Upper lobe of right lung (tissue), 1 donor: ENCODE measurements around the gene PRKG1. TPM values are rescaled to one million over a fixed set of nuclear protein-coding genes. Genes with fewer than 3 reads are reported as not detected.

ENCODE experiments used
- ATAC-seq: fragments of 200-7000 bp; cut with Tn5 transposase; one replicate; pipeline ENCODE4 v1.9.1; 2020; ENCODE audit warnings: mild to moderate bottlenecking, moderate library complexity
- DNase-seq: peaks from one replicate; pipeline ENCODE4 v3.0.0-alpha.2; 2020
- H3K27ac ChIP-seq: fragments of 200-600 bp; one replicate; pipeline ENCODE4 v1.8.0; 2022
- H3K27me3 ChIP-seq: fragments of 200-600 bp; one replicate; pipeline ENCODE4 v1.8.0; 2022; ENCODE audit warnings: mild to moderate bottlenecking
- H3K36me3 ChIP-seq: fragments of 200-600 bp; one replicate; pipeline ENCODE4 v1.8.0; 2022
- H3K4me1 ChIP-seq: fragments of 200-600 bp; one replicate; pipeline ENCODE4 v1.8.0; 2022
- H3K4me3 ChIP-seq: fragments of 200-600 bp; one replicate; pipeline ENCODE4 v1.8.0; 2022; ENCODE audit warnings: mild to moderate bottlenecking
- H3K9me3 ChIP-seq: fragments of 200-600 bp; one replicate; pipeline ENCODE4 v1.8.0; 2022
- intact Hi-C: fragments of 100-400 bp; cut with DNase I; formaldehyde crosslinking; loops from one replicate; pipeline ENCODE4 v1.11.0; 2022
- total RNA-seq: library from RNA; stranded (reverse); fragmentation: NEBNext Ultra II Directional; extraction: Animal tissue kit (Norgen Biotek cat#: 25700); gene quantifications from one replicate; pipeline ENCODE4 v1.2.1, GENCODE V29; 2021
- TF ChIP-seq, protein P1 (sequence below): fragments of 200-600 bp; IDR thresholded peaks from one replicate; pipeline ENCODE4 v1.8.0; 2022; ENCODE audit warnings: antibody characterized with exemption
- donor health status: DM: no; HTN: yes; CAD: no; lungs with severe emphysema.

Gene PRKG1
- total RNA-seq, 1 donor from 2014 or later: 30.0 TPM

- Histone ChIP-seq H3K4me3 (no peak overlapping the region), H3K36me3 (no peaks in the 10 kb centered on the region), H3K27me3 (no peaks in the 10 kb centered on the region), H3K27ac (no peak overlapping the region), H3K9me3 (no peaks in the 10 kb centered on the region), H3K4me1 (no peaks in the 10 kb centered on the region)
- ATAC-seq (no peak), DNase-seq (no peak)
- intact Hi-C loops: no loop called here
- TF ChIP-seq, protein P1, sequence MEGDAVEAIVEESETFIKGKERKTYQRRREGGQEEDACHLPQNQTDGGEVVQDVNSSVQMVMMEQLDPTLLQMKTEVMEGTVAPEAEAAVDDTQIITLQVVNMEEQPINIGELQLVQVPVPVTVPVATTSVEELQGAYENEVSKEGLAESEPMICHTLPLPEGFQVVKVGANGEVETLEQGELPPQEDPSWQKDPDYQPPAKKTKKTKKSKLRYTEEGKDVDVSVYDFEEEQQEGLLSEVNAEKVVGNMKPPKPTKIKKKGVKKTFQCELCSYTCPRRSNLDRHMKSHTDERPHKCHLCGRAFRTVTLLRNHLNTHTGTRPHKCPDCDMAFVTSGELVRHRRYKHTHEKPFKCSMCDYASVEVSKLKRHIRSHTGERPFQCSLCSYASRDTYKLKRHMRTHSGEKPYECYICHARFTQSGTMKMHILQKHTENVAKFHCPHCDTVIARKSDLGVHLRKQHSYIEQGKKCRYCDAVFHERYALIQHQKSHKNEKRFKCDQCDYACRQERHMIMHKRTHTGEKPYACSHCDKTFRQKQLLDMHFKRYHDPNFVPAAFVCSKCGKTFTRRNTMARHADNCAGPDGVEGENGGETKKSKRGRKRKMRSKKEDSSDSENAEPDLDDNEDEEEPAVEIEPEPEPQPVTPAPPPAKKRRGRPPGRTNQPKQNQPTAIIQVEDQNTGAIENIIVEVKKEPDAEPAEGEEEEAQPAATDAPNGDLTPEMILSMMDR: no peak
Observed at GRCh38 chr10:51527522-51528219, 453.4 kb downstream of the PRKG1 start.

DNA sequence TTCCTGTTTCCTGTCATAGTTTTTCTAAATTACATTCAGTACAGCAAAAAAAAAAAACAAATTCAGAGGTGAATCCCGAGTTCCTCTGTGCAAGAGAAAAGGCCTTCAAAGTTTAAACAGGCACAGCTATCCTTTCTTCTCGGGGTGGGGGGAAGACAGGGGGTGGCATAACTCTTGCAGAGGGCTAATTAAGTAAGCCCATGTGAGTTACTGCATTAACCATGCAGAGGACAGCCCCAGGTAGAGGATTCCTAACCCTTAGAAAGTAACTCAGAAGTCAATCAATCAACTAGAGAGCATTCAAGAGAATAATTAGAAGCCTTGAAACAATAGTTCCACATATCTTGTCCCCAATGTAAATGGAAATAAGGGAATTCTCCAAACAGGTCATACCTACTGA is 454.2 kb downstream of the PRKG1 start:
- Histone ChIP-seq H3K4me1 (no peaks in the 10 kb centered on the region), H3K36me3 (no peaks in the 10 kb centered on the region), H3K4me3 (no peak overlapping the region), H3K27ac (no peak overlapping the region), H3K27me3 (no peaks in the 10 kb centered on the region), H3K9me3 (no peaks in the 10 kb centered on the region)
- ATAC-seq (no peak), DNase-seq (no peak)
- TF ChIP-seq, protein P1: no peak
- intact Hi-C loops: no loop called here

DNA sequence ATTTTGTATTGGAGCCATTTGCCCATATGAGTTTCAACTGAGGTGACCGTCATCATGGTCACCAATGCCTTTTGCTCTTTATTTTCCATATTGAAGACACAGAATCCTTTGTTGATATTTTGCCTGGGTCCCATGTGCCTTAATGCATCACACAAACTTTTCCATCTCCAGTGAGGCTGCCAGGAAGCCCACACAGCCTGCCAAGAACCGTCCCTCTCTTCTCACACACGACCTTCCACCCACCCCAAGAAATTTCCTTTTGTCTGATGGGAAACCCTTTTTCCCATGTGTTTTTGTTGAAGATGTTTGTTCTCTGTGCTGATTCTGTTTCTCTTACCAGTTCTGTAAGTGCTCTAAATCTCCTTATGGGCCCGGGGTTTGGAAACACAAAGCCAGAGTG is 456.3 kb downstream of the PRKG1 start:
- no peak overlapping the region for H3K4me3 ChIP-seq
- DNase-seq (no peak), ATAC-seq (no peak)
- no peaks in the 10 kb centered on the region for H3K4me1 ChIP-seq
- H3K27me3 ChIP-seq: no peaks in the 10 kb centered on the region
- H3K36me3 ChIP-seq: no peaks in the 10 kb centered on the region
- TF ChIP-seq, protein P1: no peak
- H3K27ac ChIP-seq: no peak overlapping the region
- H3K9me3 ChIP-seq: no peaks in the 10 kb centered on the region
- intact Hi-C loops: no loop called here

DNA sequence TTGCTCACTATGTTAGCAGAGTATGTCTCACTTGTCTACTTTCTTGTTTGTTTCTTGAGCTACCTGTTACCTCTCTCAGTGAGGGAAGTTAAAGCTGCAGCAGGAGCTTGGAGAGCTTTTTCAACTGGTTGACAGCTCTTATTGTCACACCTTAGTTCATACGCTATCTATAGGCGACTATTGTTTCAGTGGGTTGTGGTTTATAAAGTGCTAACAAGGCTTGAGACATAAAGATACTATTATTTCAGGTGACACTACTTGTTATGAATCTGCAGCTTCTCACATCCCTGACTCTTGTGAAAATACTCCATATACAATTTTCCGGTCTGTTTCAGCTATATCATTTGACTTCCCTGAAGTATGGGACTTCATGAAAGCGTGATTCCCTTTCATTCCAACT is 457.8 kb downstream of the PRKG1 start:
- intact Hi-C loops: no loop called here
- DNase-seq: no peak
- Histone ChIP-seq H3K4me3 (no peak overlapping the region), H3K27ac (no peak overlapping the region), H3K27me3 (no peaks in the 10 kb centered on the region), H3K4me1 (no peaks in the 10 kb centered on the region), H3K9me3 (no peaks in the 10 kb centered on the region), H3K36me3 (no peaks in the 10 kb centered on the region)
- no peak for ATAC-seq
- TF ChIP-seq, protein P1: no peak

- DNase-seq: no peak
- no peak overlapping the region for H3K27ac ChIP-seq
- no peak for ATAC-seq
- TF ChIP-seq, protein P1: no peak
- no peaks in the 10 kb centered on the region for H3K36me3 ChIP-seq
- H3K27me3 ChIP-seq: no peaks in the 10 kb centered on the region
- no peaks in the 10 kb centered on the region for H3K4me1 ChIP-seq
- intact Hi-C loops: no loop called here
- H3K4me3 ChIP-seq: no peak overlapping the region
- no peaks in the 10 kb centered on the region for H3K9me3 ChIP-seq
Observed at GRCh38 chr10:51542853-51543252, 468.6 kb downstream of the PRKG1 start.

DNA sequence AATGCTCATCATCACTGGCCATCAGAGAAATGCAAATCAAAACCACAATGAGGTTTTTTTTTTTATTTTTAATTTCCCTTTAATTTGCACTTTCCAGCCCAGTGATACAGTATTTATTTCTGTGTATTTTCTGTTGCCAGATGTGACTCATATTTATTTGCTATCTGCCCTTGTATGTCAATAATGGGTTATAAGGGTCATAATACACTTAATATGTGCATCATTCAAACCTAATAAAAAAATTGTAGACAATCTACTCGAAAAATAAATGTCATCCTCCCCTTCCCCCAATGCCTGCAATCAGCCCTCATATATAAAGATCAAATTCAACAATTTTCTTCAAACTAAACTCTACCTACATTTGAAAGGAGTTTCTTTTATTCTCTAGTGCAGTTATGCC is 470.6 kb downstream of the PRKG1 start:
- H3K4me1 ChIP-seq: no peaks in the 10 kb centered on the region
- intact Hi-C loops: no loop called here
- no peaks in the 10 kb centered on the region for H3K27me3 ChIP-seq
- TF ChIP-seq, protein P1: no peak
- ATAC-seq (no peak), DNase-seq (no peak)
- no peaks in the 10 kb centered on the region for H3K9me3 ChIP-seq
- H3K36me3 ChIP-seq: no peaks in the 10 kb centered on the region
- no peak overlapping the region for H3K4me3 ChIP-seq
- no peak overlapping the region for H3K27ac ChIP-seq
